ENCODE results near the gene CTXN1.
"Not testable (repeated sequence)": the region's sequence is repeated elsewhere in the genome, so short reads cannot be mapped to it uniquely, and the experiment has no call there.

Gene CTXN1

GRCh38 chr19:7944177-7944761 lies 18.3 kb upstream of the CTXN1 start:
- DNase-seq, result peak; percentile 91

GRCh38 chr19:7943444-7944176 lies 17.7 kb upstream of the CTXN1 start, which contains the start of gene TIMM44:
Gene TIMM44 (minus strand): TSS chr19:7943666. CDS start chr19:7943651, 15 bp downstream.
- DNase-seq, result peak; percentile 99

- DNase-seq, result no peak
Observed at GRCh38 chr19:7942981-7943443, 17.1 kb upstream of the CTXN1 start.

GRCh38 chr19:7941895-7942596 lies 16.1 kb upstream of the CTXN1 start:
- DNase-seq, result no peak

GRCh38 chr19:7940841-7941240 lies 14.9 kb upstream of the CTXN1 start:
- no peak for DNase-seq

- no peak for DNase-seq
Observed at GRCh38 chr19:7934766-7935165, 8.8 kb upstream of the CTXN1 start.

GRCh38 chr19:7933828-7934725 lies 8.1 kb upstream of the CTXN1 start:
- no peak for DNase-seq

- DNase-seq, result no peak
Observed at GRCh38 chr19:7933411-7933810, 7.5 kb upstream of the CTXN1 start.

GRCh38 chr19:7932930-7933300 lies 7.0 kb upstream of the CTXN1 start:
- no peak for DNase-seq

- DNase-seq, result no peak
Observed at GRCh38 chr19:7932276-7932929, 6.5 kb upstream of the CTXN1 start.

- DNase-seq, result no peak
Observed at GRCh38 chr19:7931221-7932061, 5.5 kb upstream of the CTXN1 start.

GRCh38 chr19:7930765-7931164 lies 4.8 kb upstream of the CTXN1 start:
- no peak for DNase-seq

- not testable (repeated sequence) for DNase-seq
Observed at GRCh38 chr19:7930030-7930429, 4.1 kb upstream of the CTXN1 start.

GRCh38 chr19:7928741-7929701 lies 3.1 kb upstream of the CTXN1 start:
- DNase-seq, result peak; percentile 80

- DNase-seq, result no peak
Observed at GRCh38 chr19:7928334-7928706, 2.4 kb upstream of the CTXN1 start.

GRCh38 chr19:7927605-7928333 lies 1.8 kb upstream of the CTXN1 start:
- no peak for DNase-seq

GRCh38 chr19:7926727-7927604 lies 1.0 kb upstream of the CTXN1 start:
- DNase-seq, result no peak

- DNase-seq, result peak; percentile 89
Observed at GRCh38 chr19:7925171-7925851, 624 bp downstream of the CTXN1 start.
